HG03575 (cell line): ENCODE results near the gene PLXDC2.

ENCODE experiments used
- ATAC-seq: cut with Tn5 transposase; IDR thresholded peaks from one replicate; pipeline ENCODE4 v1.9.1; 2021; ENCODE audit not compliant: unreplicated experiment, insufficient number of reproducible peaks, low FRiP score; ENCODE audit errors: extremely low read depth

The PLXDC2 gene

GRCh38 chr10:19892270-19892669 lies 76.0 kb downstream of the PLXDC2 start:
- ATAC-seq, result no peak

- no peak for ATAC-seq
These were observed 76.4 kb downstream of the PLXDC2 start for GRCh38 chr10:19892677-19893076.

GRCh38 chr10:19895500-19895899 lies 79.3 kb downstream of the PLXDC2 start:
- ATAC-seq, result no peak

- ATAC-seq, result no peak
These were observed 86.2 kb downstream of the PLXDC2 start for GRCh38 chr10:19902456-19902855.

GRCh38 chr10:19904202-19904661 lies 88.0 kb downstream of the PLXDC2 start:
- ATAC-seq, result peak; percentile 79

GRCh38 chr10:19906108-19906791 lies 90.0 kb downstream of the PLXDC2 start:
- ATAC-seq, result no peak

- no peak for ATAC-seq
These were observed 92.9 kb downstream of the PLXDC2 start for GRCh38 chr10:19908991-19909696.

- ATAC-seq, result no peak
These were observed 95.7 kb downstream of the PLXDC2 start for GRCh38 chr10:19911886-19912285.

- ATAC-seq, result no peak
These were observed 97.8 kb downstream of the PLXDC2 start for GRCh38 chr10:19913987-19914386.

GRCh38 chr10:19915125-19915524 lies 98.9 kb downstream of the PLXDC2 start:
- ATAC-seq, result no peak

GRCh38 chr10:19915816-19916215 lies 99.6 kb downstream of the PLXDC2 start:
- no peak for ATAC-seq

GRCh38 chr10:19917751-19918478 lies 101.7 kb downstream of the PLXDC2 start:
- no peak for ATAC-seq

- no peak for ATAC-seq
These were observed 102.6 kb downstream of the PLXDC2 start for GRCh38 chr10:19918794-19919193.

- ATAC-seq, result no peak
These were observed 103.4 kb downstream of the PLXDC2 start for GRCh38 chr10:19919671-19920070.

- ATAC-seq, result no peak
These were observed 104.0 kb downstream of the PLXDC2 start for GRCh38 chr10:19920075-19920726.

- ATAC-seq, result no peak
These were observed 105.3 kb downstream of the PLXDC2 start for GRCh38 chr10:19921300-19922140.

GRCh38 chr10:19922236-19922963 lies 106.2 kb downstream of the PLXDC2 start:
- ATAC-seq, result no peak

GRCh38 chr10:19925064-19925463 lies 108.8 kb downstream of the PLXDC2 start:
- no peak for ATAC-seq
